KOPT-K1 (cell line): Measurements from ENCODE around the gene HBB.
"Not testable (repeated sequence)": the region's sequence is repeated elsewhere in the genome, so short reads cannot be mapped to it uniquely, and the experiment has no call there.

Experiments
- H3K27ac ChIP-seq: fragments of 200-600 bp; sonication (generic); 2 replicates; pipeline ENCODE4 v1.5.1; 2016; ENCODE audit warnings: antibody characterized with exemption, mild to moderate bottlenecking, low read depth, low read length; ENCODE audit not compliant: poor library complexity, severe bottlenecking
- H3K36me3 ChIP-seq: fragments of 200-600 bp; sonication (generic); 2 replicates; pipeline ENCODE4 v1.5.1; 2017; ENCODE audit warnings: antibody characterized with exemption, mild to moderate bottlenecking, low read length, moderate library complexity; ENCODE audit not compliant: insufficient read depth
- H3K9me3 ChIP-seq: fragments of 200-600 bp; sonication (generic); 2 replicates; pipeline ENCODE4 v1.5.1; 2017; ENCODE audit warnings: antibody characterized with exemption, low read length, mild to moderate bottlenecking; ENCODE audit not compliant: insufficient read depth, poor library complexity, severe bottlenecking

Gene HBB

DNA sequence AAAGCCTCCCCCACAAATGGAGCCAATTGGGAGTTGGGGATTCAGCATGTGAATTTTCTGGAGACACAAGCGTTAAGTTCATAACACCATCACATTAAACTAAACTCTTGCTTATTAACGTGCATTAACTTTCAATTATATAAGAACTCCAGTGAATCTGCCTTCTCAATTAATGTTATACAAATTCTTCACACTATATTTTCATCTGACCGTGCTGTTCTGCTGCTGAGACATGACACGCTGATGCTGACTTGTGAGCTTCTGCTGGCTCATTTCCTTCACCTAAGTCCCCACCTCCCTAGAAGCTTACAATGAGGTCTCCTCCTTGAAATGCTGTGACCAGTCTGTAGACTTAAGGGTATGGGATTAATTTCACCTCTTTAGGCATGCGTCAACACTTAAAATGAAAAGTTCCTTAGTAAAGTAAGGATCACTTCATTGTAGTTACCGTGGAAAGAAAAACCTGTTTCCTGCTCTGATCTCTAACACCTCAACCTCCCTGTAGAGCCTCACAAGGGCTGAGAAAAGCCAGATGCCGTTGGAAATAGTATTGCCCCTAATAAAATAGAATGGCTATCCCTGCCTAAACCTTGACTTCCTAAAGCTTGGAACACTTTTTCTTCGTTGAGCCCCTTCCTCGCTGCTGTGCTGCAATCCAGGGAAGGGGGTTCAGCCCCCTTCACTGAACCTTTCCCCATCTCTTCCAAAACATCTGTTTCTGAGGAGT is 25.5 kb upstream of the HBB start:
- no peaks in the 10 kb centered on the region for H3K36me3 ChIP-seq
- H3K9me3 ChIP-seq = no peaks in the 10 kb centered on the region
- no peak overlapping the region for H3K27ac ChIP-seq

DNA sequence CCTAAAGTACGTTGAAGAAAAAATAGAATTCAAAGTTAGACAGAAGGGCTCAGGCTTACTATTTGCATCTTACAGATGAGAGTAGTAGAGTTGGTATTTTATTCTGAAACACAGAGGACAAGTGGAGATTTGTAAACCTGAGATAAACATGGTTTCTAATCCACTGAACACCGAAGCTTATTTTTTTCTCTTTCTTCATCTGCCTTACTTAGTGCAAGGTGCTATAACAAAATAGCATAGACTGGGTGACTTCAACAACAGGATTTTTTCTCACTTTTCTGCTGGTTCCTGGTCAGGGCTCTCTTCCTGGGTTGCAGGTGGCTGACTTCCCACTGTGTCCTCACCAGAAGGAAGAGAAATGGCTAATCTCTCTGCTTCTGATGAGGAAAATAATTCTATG is 24.9 kb upstream of the HBB start:
- H3K36me3 ChIP-seq = no peaks in the 10 kb centered on the region

DNA sequence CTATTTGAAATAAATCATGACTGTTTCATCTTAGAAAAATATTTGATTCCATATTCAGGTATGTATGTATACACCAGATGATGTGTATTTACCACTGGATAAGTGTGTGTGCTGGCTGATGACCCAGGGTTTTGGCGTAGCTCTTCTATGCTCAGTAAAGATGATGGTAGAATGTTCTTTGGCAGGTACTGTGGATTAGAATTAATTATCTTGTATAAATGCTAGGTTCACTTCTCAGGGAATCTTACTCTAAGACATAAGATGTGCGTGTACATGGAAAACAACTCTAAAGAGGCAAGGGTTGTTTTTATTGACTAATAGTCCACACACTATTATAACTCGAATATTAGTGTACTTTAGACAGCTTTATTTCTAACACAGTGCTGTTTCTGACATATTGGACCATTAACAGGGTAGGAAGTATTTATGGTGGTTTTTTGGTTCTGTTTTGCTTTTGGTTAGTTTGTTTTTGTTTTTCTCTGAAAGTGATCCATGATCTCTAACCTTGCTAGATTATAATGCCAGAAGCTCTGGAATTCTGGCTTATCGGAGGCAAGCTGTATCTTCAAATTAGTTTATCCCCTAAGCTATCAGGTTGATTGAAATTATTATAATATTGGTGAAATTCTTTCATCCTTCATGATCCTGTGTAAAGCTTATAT is 23.8 kb upstream of the HBB start:
- H3K36me3 ChIP-seq = no peaks in the 10 kb centered on the region
- H3K9me3 ChIP-seq = no peaks in the 10 kb centered on the region
- no peak overlapping the region for H3K27ac ChIP-seq

More for the DNA sequence above, 24.9 kb upstream of the HBB start:
- Histone ChIP-seq H3K27ac (no peak overlapping the region), H3K9me3 (no peaks in the 10 kb centered on the region)

DNA sequence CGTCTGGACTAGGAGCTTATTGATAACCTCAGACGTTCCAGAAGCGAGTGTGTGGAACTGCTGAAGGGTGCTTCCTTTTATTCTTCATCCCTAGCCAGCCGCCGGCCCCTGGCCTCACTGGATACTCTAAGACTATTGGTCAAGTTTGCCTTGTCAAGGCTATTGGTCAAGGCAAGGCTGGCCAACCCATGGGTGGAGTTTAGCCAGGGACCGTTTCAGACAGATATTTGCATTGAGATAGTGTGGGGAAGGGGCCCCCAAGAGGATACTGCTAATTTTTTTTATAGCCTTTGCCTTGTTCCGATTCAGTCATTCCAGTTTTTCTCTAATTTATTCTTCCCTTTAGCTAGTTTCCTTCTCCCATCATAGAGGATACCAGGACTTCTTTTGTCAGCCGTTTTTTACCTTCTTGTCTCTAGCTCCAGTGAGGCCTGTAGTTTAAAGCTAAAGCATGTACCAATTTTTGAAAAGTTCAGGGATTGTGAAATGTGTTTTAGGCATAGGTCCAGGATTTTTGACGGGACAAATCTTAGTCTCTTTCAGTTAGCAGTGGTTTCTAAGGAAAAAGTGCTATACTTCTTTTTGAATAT is 23.0 kb upstream of the HBB start, which contains the start of gene HBG1:
TSS of gene HBG1 (minus strand) at position 51 of the 590 bp plus-strand sequence. CDS start 53 bp downstream, outside the sequence.
- H3K27ac ChIP-seq, H3K9me3 ChIP-seq, H3K36me3 ChIP-seq: not testable (repeated sequence)

DNA sequence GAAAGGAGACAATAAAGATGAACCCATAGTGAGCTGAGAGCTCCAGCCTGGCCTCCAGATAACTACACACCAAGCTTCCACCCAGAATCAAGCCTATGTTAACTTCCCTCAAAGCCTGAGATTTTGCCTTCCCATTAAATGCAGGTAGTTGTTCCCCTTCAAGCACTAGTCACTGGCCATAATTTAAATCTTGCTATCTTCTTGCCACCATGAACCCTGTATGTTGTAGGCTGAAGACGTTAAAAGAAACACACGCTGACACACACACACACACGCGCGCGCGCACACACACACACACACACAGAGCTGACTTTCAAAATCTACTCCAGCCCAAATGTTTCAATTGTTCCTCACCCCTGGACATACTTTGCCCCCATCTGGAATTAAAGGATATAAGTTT is 21.6 kb upstream of the HBB start:
- not testable (repeated sequence) for H3K9me3 ChIP-seq, H3K27ac ChIP-seq, H3K36me3 ChIP-seq

DNA sequence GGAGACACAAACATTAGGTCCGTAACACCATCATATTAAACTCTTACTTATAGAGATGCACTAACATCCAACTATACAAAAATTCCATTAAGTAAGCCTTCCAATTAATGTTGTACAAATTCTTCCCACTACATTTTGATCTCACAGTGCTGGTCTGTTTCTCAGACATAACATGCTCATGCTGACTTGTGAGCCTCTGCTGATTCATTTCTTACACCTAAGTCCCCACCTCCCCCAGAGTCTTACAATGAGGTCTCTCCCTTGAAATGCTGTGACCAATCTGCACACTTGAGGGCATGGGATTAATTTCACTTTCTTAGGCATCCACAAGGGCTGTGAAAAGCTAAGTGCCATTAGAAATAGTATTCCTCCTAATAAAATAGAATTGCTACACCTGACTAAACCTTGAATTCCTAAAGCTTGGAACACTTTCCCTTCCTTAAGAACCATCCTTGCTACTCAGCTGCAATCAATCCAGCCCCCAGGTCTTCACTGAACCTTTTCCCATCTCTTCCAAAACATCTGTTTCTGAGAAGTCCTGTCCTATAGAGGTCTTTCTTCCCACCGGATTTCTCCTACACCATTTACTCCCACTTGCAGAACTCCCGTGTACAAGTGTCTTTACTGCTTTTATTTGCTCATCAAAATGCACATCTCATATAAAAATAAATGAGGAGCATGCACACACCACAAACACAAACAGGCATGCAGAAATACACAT is 20.8 kb upstream of the HBB start:
- no peaks in the 10 kb centered on the region for H3K36me3 ChIP-seq
- no peak overlapping the region for H3K27ac ChIP-seq
- no peaks in the 10 kb centered on the region for H3K9me3 ChIP-seq

DNA sequence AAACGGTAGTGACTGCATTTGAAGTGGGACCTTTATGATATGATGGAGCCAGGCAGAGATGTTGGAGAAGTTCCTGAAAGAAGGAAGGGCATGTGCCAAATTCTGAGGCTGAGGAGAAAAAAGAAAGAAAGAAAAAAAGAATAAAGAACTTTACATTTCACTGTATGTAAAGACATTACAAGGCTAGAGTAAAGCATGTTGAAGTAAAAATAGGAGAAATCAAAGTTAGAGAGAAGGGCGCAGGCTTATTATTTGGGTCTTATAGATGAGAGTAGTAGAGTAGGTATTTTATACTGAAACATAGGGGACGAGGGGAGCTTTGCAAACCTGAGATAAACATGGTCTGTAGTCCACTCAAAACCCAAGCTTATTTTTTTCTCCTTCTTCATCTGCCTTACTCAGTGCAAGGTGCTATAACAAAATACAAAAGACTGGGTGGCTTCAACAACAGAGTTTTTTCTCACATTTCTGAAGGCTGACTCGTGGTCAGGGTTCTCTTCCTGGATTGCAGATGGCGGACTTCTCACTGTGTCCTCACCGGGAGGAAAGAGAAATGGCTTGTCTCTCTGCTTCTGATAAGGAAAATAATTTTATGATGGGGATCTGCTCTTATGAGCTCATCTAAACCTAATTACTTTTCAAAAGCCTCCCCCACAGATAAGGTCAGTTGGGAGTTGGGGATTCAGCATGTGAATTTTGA is 20.1 kb upstream of the HBB start:
- no peaks in the 10 kb centered on the region for H3K9me3 ChIP-seq
- H3K27ac ChIP-seq = no peak overlapping the region
- H3K36me3 ChIP-seq = no peaks in the 10 kb centered on the region

DNA sequence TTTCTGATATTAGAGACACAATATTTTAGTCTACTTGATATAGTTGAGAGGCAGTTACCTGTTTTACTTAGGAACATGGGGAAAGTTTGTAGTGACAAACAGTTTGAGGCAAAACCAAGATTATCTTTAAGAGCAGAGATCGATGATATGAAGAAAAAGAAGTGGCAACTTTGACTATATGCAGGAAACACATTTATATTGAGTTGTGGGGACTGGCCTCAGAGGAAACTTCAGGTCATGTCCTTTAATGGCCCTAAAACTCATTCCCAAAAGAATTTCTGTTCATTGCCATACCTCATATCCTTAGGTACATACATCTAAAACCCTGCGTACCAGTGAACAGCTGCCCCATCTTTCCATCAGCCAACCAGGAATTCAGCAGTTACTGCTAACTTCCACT is 18.3 kb upstream of the HBB start:
- no peaks in the 10 kb centered on the region for H3K36me3 ChIP-seq
- no peak overlapping the region for H3K27ac ChIP-seq
- no peaks in the 10 kb centered on the region for H3K9me3 ChIP-seq

DNA sequence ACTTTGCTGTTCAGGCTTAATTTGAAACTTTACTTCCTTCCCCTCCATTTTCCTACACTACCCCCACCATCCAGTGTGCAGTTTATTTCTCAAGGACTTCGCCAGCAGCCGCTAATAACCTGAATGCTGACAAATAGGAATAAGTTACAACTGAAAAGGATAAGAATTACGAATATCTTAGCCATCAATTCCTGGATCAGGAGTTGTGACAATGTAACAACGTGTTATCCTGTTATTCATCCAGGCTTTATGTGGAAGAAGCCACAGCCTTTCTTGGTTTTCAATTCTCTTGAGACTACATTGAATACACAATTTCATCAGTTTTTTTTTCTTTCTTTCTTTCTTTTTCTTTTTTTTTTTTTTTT is 16.9 kb upstream of the HBB start:
- Histone ChIP-seq H3K27ac (no peak overlapping the region), H3K36me3 (no peaks in the 10 kb centered on the region), H3K9me3 (no peaks in the 10 kb centered on the region)

DNA sequence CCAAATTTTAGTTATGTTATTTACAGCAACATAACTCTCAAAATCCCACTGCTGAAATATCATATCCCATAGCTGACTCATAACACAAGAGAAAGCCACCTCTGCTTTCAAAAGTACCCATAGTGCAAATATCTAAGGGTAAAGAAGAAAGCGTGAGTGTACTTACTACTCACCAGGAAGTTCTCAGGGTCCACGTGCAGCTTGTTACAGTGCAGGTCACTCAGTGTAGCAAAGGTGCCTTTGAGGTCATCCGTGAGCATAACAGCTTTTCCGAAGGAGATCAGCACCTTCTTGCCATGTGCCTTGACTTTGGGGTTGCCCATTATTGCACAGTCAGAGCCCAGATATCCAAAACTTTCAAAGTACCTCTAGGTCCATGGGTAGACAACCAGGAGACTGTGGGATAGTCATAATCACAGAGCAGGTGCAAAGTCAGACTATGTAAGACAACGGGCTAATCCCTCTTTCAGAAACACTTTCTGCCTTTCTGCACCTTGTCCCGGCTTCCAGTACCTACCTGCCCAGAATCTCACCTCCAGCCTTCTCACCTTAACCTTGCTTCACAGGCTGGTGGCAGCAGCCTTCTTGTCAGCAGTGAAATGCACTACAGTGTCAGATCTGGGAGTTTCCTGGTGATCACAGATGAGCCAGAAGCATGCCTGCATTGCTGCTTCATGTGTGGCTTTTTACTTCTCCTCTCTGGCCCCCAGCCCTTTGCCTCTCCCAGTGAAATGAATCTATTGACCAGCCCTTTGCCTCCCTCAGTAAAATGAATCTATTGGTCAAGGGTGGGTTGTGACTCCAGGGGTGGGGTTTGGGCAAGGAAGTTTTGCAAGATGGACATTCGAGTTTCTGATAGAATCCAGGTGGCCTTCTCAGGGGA is 16.3 kb upstream of the HBB start:
- H3K9me3 ChIP-seq = no peaks in the 10 kb centered on the region
- no peaks in the 10 kb centered on the region for H3K36me3 ChIP-seq
- no peak overlapping the region for H3K27ac ChIP-seq

DNA sequence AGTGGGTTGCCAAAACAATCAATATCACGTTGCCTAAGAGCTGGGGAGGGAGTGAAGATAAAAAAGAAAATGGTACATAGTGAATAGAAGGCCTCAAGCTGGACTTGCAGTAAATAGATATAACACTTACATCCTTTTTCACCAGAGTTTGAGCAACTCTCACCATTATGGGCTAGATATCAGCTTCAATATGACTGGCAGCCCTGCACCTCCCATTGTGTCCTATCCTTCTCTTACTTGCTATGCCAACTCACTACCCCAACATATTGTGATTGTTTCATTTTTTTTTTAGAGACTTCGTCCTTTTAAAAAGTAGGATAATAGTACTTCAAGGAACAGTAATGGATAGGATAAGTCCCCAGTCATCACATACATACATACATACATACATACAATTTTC is 15.3 kb upstream of the HBB start:
- no peak overlapping the region for H3K27ac ChIP-seq
- no peaks in the 10 kb centered on the region for H3K36me3 ChIP-seq
- H3K9me3 ChIP-seq = no peaks in the 10 kb centered on the region

DNA sequence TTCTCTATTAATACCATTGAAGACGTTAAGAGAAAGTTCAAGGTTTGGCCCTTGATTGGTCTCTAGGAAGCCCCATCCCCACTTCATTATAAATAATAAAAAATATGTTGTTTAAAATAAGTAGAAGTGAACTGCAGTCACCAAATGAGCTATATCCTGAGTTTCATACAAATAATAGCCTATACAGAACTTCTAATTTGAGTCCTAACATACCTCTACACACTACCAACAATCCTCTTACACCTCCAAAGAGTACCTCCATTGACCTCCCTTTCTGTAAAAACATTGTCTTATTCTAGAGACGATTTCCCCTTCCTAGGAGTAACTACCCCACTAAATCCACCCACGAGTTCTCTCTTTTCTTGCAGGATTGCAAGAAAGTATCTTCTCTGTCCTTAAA is 14.6 kb upstream of the HBB start:
- Histone ChIP-seq H3K36me3 (no peaks in the 10 kb centered on the region), H3K9me3 (no peaks in the 10 kb centered on the region), H3K27ac (no peak overlapping the region)

DNA sequence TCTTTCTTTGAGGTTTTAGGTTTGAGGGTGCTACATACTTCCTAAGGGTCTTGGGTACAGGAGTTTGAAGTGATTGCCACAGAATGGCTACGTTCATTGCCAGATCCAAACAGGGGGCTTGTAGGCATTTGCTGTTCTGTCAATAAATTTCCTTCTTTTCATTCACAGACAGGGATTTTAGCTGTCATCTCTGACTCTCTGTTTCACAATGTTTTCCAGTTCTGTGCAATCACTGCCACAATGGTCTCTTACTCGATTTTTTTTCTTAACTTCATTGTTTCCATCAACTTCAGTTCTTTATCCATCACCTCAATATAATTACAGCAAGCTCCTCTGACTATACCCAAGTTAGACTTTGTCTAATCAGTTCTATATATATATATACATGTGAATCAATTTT is 13.6 kb upstream of the HBB start:
- H3K27ac ChIP-seq = no peak overlapping the region
- H3K9me3 ChIP-seq = no peaks in the 10 kb centered on the region
- no peaks in the 10 kb centered on the region for H3K36me3 ChIP-seq

DNA sequence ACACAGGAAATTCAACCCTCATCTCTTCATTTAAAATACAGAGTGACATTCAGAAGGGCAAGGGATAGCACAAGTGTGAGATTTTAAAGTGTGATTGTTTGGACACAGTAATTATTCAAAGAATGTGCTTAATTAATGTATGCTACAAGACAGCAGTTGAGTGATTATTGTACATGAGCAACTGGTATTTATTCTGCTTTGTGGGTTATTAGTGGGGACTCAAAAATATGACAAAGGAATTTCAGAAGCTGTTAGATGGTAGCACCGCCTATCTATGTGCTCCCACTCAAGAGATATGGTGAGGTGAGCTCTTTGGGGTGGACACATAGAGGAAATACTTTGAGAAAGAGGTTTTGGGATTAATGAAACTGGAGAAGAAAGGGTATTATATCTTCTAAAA is 13.2 kb upstream of the HBB start:
- Histone ChIP-seq H3K9me3 (no peaks in the 10 kb centered on the region), H3K36me3 (no peaks in the 10 kb centered on the region), H3K27ac (no peak overlapping the region)
